Caco-2 (cell line): ENCODE data around the gene COL17A1. TPM values are rescaled to one million over a fixed set of nuclear protein-coding genes. Genes with fewer than 3 reads are reported as not detected.

Experiments
- BruUV-seq: library from RNA; stranded (reverse); fragments of 400-500 nt; replicated peaks from 2 replicates; lab custom pipeline; 2021; lab: Mats Ljungman, UMichigan
- CTCF ChIA-PET: fragments of 300-600 bp; sonication (Branson Sonifier 250); formaldehyde crosslinking; loops from one replicate; lab custom pipeline; 2022; ENCODE audit warnings: antibody characterized with exemption; lab: Charles Lee
- POLR2A ChIA-PET: fragments of 300-600 bp; sonication (Branson Sonifier 250); formaldehyde crosslinking; loops from one replicate; lab custom pipeline; 2022; ENCODE audit warnings: antibody characterized with exemption; lab: Charles Lee
- DNase-seq, 2 experiments: peaks; one replicate each; pipeline versions ENCODE4 v3.0.0 to v3.0.0-alpha.2; 2020 to 2022
- H3K27me3 ChIP-seq: replicated peaks from 2 replicates; pipeline ENCODE4 v1.6.0; 2011; ENCODE audit warnings: low read length; ENCODE audit not compliant: control insufficient read depth, insufficient read depth
- H3K36me3 ChIP-seq: 2 replicates; pipeline ENCODE4 v1.5.1; 2011; ENCODE audit warnings: low read length; ENCODE audit not compliant: control insufficient read depth, insufficient read depth
- H3K4me1 ChIP-seq: fragments of 250-450 bp; sonication (Bioruptor Pico); 2 replicates; pipeline ENCODE4 v1.5.1; 2020; ENCODE audit warnings: mild to moderate bottlenecking
- H3K4me3 ChIP-seq: 2 replicates; pipeline ENCODE4 v1.5.1; 2011; ENCODE audit warnings: low read depth, mild to moderate bottlenecking, control low read depth, low read length
- H3K9me3 ChIP-seq: fragments of 250-450 bp; sonication (Bioruptor Pico); 2 replicates; pipeline ENCODE4 v1.5.1; 2020; ENCODE audit warnings: mild to moderate bottlenecking, moderate library complexity
- H3K27ac Mint-ChIP-seq: one replicate; pipeline ENCODE4 v1.8.0; 2022; ENCODE audit warnings: mixed read lengths; ENCODE audit not compliant: unreplicated experiment
- H3K27me3 Mint-ChIP-seq: one replicate; pipeline ENCODE4 v1.8.0; 2022; ENCODE audit warnings: mixed read lengths; ENCODE audit not compliant: insufficient read depth, unreplicated experiment
- H3K36me3 Mint-ChIP-seq: one replicate; pipeline ENCODE4 v1.8.0; 2022; ENCODE audit warnings: mild to moderate bottlenecking, mixed read lengths; ENCODE audit not compliant: insufficient read depth, unreplicated experiment
- H3K4me1 Mint-ChIP-seq: one replicate; pipeline ENCODE4 v1.8.0; 2022; ENCODE audit warnings: low read depth, mixed read lengths; ENCODE audit not compliant: unreplicated experiment
- H3K4me3 Mint-ChIP-seq: one replicate; pipeline ENCODE4 v1.8.0; 2022; ENCODE audit warnings: mild to moderate bottlenecking, moderate library complexity, mixed read lengths; ENCODE audit not compliant: unreplicated experiment
- H3K9me3 Mint-ChIP-seq: one replicate; pipeline ENCODE4 v1.8.0; 2022; ENCODE audit warnings: mixed read lengths; ENCODE audit not compliant: unreplicated experiment
- intact Hi-C: fragments of 100-400 bp; cut with micrococcal nuclease; formaldehyde crosslinking; loops from one replicate; pipeline ENCODE4 v1.10.0; 2022; ENCODE audit not compliant: unreplicated experiment
- total RNA-seq: library from RNA; stranded (reverse); gene quantifications from 2 replicates; pipeline ENCODE4 v1.2.3, GENCODE V29; 2022
- TF ChIP-seq, protein P1 (sequence below), 2 experiments: fragments of 200-600 bp in 1 of 2; IDR thresholded peaks; 1 replicate in 1 of 2; 2 replicates in 1 of 2; pipeline versions ENCODE4 v1.5.1 to v1.8.0; 2011 to 2022; ENCODE audit warnings: antibody characterized with exemption in 1 of 2, control low read depth in 1 of 2, inconsistent platforms in 1 of 2, low read depth in 1 of 2, low read length in 1 of 2, mild to moderate bottlenecking in 1 of 2, moderate library complexity in 1 of 2; ENCODE audit not compliant: insufficient read depth in 1 of 2, severe bottlenecking in 1 of 2, unreplicated experiment in 1 of 2

Gene COL17A1
- total RNA-seq, 1 experiment from 2014 or later, result 0.45 TPM

DNA sequence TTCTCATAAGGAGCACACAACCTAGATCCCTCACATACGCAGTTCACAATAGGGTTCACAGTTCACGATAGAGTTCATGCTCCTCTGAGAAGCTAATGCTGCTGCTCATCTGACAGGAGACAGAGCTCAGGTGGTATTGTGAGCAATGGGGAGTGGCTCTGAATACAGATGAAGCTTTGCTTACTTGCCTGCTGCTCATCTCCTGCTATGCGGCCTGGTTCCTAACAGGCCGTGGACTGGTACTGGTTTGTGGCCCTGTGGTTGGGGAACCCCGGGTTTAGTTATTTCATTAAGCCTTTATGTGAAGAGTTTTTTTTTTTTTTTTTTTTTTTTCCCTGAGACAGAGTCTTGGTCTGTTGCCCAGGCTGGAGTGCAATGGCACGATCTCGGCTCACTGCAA is 99.3 kb downstream of the COL17A1 start:
- Mint-ChIP-seq H3K4me3 (no peak overlapping the region), H3K36me3 (no peaks in the 10 kb centered on the region), H3K4me1 (peaks cover 14% of the 10 kb centered on the region), H3K9me3 (no peaks in the 10 kb centered on the region), H3K27me3 (no peaks in the 10 kb centered on the region), H3K27ac (no peak overlapping the region)
- no peaks in the 10 kb centered on the region for H3K9me3 ChIP-seq
- H3K4me1 ChIP-seq, result no peaks in the 10 kb centered on the region
- H3K27me3 ChIP-seq, result no peaks in the 10 kb centered on the region
- no peak overlapping the region for H3K4me3 ChIP-seq
- no peaks in the 10 kb centered on the region for H3K36me3 ChIP-seq
- no TSS peak for BruUV-seq
- ChIA-PET POLR2A (no interaction called here), CTCF (interaction anchor here (0.7 kb wide), 1 partner anchor 300 kb away, joined by 4 read pairs; no protein-coding TSS in a partner anchor)
- no peak for DNase-seq
- TF ChIP-seq, protein P1, sequence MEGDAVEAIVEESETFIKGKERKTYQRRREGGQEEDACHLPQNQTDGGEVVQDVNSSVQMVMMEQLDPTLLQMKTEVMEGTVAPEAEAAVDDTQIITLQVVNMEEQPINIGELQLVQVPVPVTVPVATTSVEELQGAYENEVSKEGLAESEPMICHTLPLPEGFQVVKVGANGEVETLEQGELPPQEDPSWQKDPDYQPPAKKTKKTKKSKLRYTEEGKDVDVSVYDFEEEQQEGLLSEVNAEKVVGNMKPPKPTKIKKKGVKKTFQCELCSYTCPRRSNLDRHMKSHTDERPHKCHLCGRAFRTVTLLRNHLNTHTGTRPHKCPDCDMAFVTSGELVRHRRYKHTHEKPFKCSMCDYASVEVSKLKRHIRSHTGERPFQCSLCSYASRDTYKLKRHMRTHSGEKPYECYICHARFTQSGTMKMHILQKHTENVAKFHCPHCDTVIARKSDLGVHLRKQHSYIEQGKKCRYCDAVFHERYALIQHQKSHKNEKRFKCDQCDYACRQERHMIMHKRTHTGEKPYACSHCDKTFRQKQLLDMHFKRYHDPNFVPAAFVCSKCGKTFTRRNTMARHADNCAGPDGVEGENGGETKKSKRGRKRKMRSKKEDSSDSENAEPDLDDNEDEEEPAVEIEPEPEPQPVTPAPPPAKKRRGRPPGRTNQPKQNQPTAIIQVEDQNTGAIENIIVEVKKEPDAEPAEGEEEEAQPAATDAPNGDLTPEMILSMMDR (IDR thresholded peaks at IDR 0.05; ENCODE audit: insufficient read depth in 1 of 2, low read depth in 1 of 2, low read length in 1 of 2, severe bottlenecking in 1 of 2, unreplicated experiment in 1 of 2), result no peak
- intact Hi-C loops, result loop anchor here (10.0 kb wide), 1 partner anchor 218 kb away; no protein-coding TSS in a partner anchor

GRCh38 chr10:103985726-103986125 is 100.0 kb downstream of the COL17A1 start:
- no TSS peak for BruUV-seq
- Histone ChIP-seq H3K9me3 (no peaks in the 10 kb centered on the region), H3K27me3 (no peaks in the 10 kb centered on the region), H3K4me1 (no peaks in the 10 kb centered on the region; the same call in 1 of the 2 replicates), H3K36me3 (no peaks in the 10 kb centered on the region), H3K4me3 (no peak overlapping the region)
- no peaks in the 10 kb centered on the region for H3K9me3 Mint-ChIP-seq
- H3K4me1 Mint-ChIP-seq, result peaks cover 14% of the 10 kb centered on the region
- DNase-seq, result no peak
- TF ChIP-seq, protein P1 (IDR thresholded peaks at IDR 0.05; ENCODE audit: insufficient read depth in 1 of 2, low read depth in 1 of 2, low read length in 1 of 2, severe bottlenecking in 1 of 2, unreplicated experiment in 1 of 2), result no peak
- ChIA-PET CTCF (no interaction called here), POLR2A (no interaction called here)
- no peak overlapping the region for H3K27ac Mint-ChIP-seq
- no peaks in the 10 kb centered on the region for H3K27me3 Mint-ChIP-seq
- intact Hi-C loops, result loop anchor here (10.0 kb wide), 1 partner anchor 219 kb away; no protein-coding TSS in a partner anchor
- no peak overlapping the region for H3K4me3 Mint-ChIP-seq
- no peaks in the 10 kb centered on the region for H3K36me3 Mint-ChIP-seq

- intact Hi-C loops, result loop anchor here (5.0 to 10.0 kb wide), 3 partner anchors 96 to 221 kb away; partner anchors contain the start of gene SFR1
- Histone ChIP-seq H3K4me1 (peaks cover 10% of the 10 kb centered on the region), H3K36me3 (no peaks in the 10 kb centered on the region), H3K27me3 (no peaks in the 10 kb centered on the region), H3K4me3 (no peak overlapping the region), H3K9me3 (no peaks in the 10 kb centered on the region)
- ChIA-PET CTCF (interaction anchor here (0.6 to 1.1 kb wide), 2 partner anchors 44 to 95 kb away, joined by 3 read pairs; no protein-coding TSS in a partner anchor), POLR2A (interaction anchor here (0.6 kb wide), 1 partner anchor 31 kb away, joined by 3 read pairs; no protein-coding TSS in a partner anchor)
- Mint-ChIP-seq H3K4me1 (peaks cover 7% of the 10 kb centered on the region), H3K27ac (no peak overlapping the region), H3K36me3 (no peaks in the 10 kb centered on the region), H3K27me3 (no peaks in the 10 kb centered on the region), H3K9me3 (no peaks in the 10 kb centered on the region), H3K4me3 (no peak overlapping the region)
- BruUV-seq, result no TSS peak
- TF ChIP-seq, protein P1 (IDR thresholded peaks at IDR 0.05; ENCODE audit: insufficient read depth in 1 of 2, low read depth in 1 of 2, low read length in 1 of 2, severe bottlenecking in 1 of 2, unreplicated experiment in 1 of 2), result no peak
- DNase-seq, result no peak
These were observed 102.2 kb downstream of the COL17A1 start for GRCh38 chr10:103983367-103983911.
